Astrocyte of the spinal cord (primary cell): ENCODE results near the gene BTK.

Experiments used
- DNase-seq: peaks from one replicate; pipeline ENCODE4 v3.0.0; 2011; ENCODE audit warnings: low read depth, low spot score
- H3K4me3 ChIP-seq: 2 replicates; pipeline ENCODE4 v1.5.1; 2011; ENCODE audit warnings: low read depth, mild to moderate bottlenecking, low read length, moderate library complexity
- in situ Hi-C: cut with HindIII; loops from 2 replicates; pipeline ENCODE4 v1.10.0; 2017; ENCODE audit warnings: low sequenced_read_pairs
- TF ChIP-seq, protein P1 (sequence below): IDR thresholded peaks from 2 replicates; pipeline ENCODE4 v1.5.1; 2012; ENCODE audit warnings: low read depth, mild to moderate bottlenecking, low read length, inconsistent platforms

The BTK gene

DNA sequence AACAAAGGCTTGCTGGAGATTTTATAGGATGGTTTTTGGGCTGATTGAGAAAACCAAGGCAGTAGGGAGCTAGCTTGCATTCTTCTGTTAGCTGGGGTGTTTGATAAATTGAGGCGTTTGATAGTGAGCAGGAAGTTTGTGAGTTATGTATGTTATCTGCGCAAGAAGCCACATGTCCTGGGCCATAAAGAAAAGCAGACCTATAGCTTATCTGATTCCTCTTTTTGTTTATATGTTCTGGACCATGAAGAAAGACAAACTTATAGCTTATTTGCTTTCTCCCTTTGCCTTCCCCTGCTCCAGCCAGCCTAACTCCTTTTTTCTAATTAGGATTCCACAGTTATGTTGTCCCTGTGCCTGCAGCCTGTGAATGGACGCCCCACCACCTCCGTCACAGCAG, 31.2 kb upstream of the BTK start:
- TF ChIP-seq, protein P1, sequence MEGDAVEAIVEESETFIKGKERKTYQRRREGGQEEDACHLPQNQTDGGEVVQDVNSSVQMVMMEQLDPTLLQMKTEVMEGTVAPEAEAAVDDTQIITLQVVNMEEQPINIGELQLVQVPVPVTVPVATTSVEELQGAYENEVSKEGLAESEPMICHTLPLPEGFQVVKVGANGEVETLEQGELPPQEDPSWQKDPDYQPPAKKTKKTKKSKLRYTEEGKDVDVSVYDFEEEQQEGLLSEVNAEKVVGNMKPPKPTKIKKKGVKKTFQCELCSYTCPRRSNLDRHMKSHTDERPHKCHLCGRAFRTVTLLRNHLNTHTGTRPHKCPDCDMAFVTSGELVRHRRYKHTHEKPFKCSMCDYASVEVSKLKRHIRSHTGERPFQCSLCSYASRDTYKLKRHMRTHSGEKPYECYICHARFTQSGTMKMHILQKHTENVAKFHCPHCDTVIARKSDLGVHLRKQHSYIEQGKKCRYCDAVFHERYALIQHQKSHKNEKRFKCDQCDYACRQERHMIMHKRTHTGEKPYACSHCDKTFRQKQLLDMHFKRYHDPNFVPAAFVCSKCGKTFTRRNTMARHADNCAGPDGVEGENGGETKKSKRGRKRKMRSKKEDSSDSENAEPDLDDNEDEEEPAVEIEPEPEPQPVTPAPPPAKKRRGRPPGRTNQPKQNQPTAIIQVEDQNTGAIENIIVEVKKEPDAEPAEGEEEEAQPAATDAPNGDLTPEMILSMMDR = no peak
- in situ Hi-C loops = no loop called here
- no peak overlapping the region for H3K4me3 ChIP-seq
- DNase-seq = no peak

DNA sequence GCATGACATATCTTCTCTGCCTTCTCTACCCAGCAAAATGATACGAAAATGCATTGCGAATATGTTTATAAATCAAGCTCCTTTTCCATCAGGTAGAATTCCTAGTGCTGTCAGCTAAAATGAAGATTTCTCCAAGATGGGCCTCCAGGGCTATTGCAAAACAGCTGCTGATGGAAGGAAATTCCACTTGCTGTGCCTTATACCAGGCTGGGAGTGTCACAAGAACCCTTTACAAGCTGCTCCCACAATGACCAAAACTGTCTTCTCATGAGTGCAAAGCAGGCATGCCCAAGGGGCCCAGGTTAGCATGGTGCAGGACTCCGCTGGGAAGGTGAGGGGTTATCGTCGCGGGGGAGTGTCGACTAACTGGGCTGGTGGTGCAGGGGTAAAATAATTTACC, 30.7 kb upstream of the BTK start:
- TF ChIP-seq, protein P1 = no peak
- no peak for DNase-seq
- in situ Hi-C loops = no loop called here
- no peak overlapping the region for H3K4me3 ChIP-seq

DNA sequence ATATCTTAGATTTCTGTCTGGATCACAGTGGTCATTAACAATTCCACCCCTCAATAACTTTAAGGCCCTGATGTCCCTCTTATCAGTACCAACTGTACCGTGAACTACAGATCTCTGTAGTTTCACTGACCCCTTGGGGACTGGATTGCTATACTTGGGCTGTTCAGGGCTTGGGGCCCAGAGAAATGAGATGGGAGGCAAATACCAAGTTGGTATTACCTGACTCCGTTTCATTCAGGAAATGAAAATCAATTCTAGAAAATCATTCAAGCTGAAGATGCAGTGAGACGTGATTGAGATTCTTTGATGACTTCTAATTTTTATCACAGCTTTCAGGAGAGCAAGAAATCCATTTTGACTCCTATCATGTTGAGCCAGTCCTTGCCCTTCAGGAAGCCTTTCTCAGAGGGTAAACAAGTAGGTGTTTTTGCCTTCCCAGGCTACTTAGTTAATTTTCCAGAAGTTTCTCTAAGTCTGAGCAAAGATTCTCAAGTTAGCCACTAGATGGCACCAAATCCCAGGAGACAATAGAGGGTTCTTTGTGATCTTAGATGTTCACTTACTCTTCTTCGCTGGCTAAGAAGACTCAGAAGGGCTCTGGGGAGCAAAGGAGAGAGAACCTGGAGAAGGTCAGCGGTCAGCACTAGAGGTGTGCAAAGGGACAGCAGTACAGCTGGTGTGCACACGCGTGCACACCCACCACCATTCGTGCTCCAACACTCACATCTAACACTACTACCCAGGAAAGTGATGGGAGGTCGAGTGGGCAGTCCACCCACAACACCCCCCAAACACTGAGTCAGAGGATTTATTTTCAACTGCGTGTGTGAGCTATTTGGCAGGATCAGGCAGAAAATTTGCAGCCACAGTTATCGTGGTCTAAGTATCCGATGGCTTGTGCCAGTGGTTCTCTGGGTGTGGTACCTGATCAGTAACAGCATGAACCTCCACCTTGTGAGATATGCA, 29.5 kb upstream of the BTK start:
- TF ChIP-seq, protein P1 = peak; percentile 79
- no peak overlapping the region for H3K4me3 ChIP-seq
- DNase-seq = peak; percentile 85
- in situ Hi-C loops = no loop called here

DNA sequence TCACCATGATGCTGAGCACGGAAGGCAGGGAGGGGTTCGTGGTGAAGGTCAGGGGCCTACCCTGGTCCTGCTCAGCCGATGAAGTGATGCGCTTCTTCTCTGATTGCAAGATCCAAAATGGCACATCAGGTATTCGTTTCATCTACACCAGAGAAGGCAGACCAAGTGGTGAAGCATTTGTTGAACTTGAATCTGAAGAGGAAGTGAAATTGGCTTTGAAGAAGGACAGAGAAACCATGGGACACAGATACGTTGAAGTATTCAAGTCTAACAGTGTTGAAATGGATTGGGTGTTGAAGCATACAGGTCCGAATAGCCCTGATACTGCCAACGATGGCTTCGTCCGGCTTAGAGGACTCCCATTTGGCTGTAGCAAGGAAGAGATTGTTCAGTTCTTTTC, 26.0 kb upstream of the BTK start:
- in situ Hi-C loops = no loop called here
- no peak overlapping the region for H3K4me3 ChIP-seq
- no peak for DNase-seq
- TF ChIP-seq, protein P1 = no peak

DNA sequence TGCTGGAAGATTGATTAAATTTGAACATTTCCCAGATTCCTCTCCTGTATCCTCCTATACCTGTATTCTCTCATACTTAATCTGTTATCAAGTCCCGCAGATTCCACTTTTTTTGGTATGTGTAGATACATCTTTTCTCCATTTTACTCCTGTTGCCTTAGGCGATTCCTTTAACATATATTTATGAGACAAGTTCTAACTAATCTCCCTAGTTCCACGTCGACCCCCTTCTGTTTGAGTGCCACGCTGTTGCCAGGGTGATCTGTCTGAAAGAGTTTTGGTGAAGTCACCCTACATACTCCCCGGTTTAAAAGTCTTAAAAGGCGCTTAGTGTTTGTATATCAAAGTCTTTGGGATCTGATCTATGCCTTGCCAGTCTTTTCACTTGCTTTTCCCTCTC, 24.5 kb upstream of the BTK start:
- in situ Hi-C loops = no loop called here
- no peak for DNase-seq
- peak overlapping the region; percentile 8 for H3K4me3 ChIP-seq
- TF ChIP-seq, protein P1 = no peak

DNA sequence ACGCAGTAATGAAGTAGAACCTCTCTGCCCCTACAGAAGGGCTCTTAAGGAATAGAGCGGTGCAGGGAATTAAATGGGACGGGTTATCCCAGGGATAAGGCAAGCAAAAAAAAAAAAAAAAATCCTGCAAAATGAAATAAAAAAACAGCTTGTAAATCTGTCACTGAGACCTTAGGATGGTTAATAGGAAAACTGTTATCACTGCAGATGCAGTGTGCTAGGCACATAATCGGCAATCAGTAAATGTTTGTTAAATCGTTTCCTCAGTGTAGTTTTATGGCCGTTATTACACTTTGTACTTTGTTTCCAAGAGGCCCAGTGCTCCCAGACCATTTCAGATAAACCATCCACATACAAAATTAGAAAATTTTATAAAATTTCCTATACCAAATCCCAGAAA, 23.1 kb upstream of the BTK start:
- in situ Hi-C loops = no loop called here
- H3K4me3 ChIP-seq = peak overlapping the region; percentile 77
- DNase-seq = no peak
- TF ChIP-seq, protein P1 = no peak

DNA sequence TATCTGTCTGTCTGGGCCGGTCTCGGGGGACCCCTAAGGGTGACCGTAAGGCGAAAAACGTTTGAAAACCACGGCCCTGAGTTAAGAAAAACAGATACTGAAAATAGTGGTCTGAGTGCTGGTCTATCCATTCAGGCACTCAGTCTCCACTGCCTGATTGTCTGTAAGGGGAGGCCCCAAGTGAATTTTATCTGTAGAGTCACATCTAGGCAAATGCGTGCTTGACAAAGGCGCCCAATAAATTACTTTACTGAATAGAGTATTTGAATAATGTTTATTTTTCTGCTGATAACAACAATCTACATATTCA, 22.5 kb upstream of the BTK start:
- TF ChIP-seq, protein P1 = no peak
- H3K4me3 ChIP-seq = peak overlapping the region; percentile 77
- in situ Hi-C loops = no loop called here

More for the DNA sequence above, 22.5 kb upstream of the BTK start:
- no peak for DNase-seq
